Neural progenitor cell (in vitro differentiated cells): ENCODE results near the gene LSP1.

Experiments
- CTCF ChIP-seq: fragments of 200-600 bp; sonication (generic); IDR thresholded peaks from 2 replicates; pipeline ENCODE4 v1.5.1; 2017; ENCODE audit warnings: antibody characterized with exemption, mild to moderate bottlenecking
- EZH2 ChIP-seq: fragments of 200-600 bp; sonication (generic); IDR thresholded peaks from 2 replicates; pipeline ENCODE4 v1.6.1; 2017; ENCODE audit warnings: antibody characterized with exemption, mild to moderate bottlenecking, moderate library complexity
- EZH2phosphoT487 ChIP-seq: fragments of 200-600 bp; sonication (generic); IDR thresholded peaks from 2 replicates; pipeline ENCODE4 v1.6.1; 2017; ENCODE audit warnings: antibody characterized with exemption

- TF ChIP-seq CTCF (no peak), EZH2 (no peak), EZH2phosphoT487 (no peak)
Measured at GRCh38 chr11:1889224-1889930, 36.5 kb downstream of the LSP1 start.
